Ramos (cell line): ENCODE results near the gene SCGB3A1.

Experiments used
- in situ Hi-C: fragments of 300-500 bp; cut with MboI; formaldehyde crosslinking; loops from one replicate; pipeline ENCODE4 v1.14.3; 2022; ENCODE audit warnings: low sequenced_read_pairs; ENCODE audit not compliant: unreplicated experiment

SCGB3A1 gene

DNA sequence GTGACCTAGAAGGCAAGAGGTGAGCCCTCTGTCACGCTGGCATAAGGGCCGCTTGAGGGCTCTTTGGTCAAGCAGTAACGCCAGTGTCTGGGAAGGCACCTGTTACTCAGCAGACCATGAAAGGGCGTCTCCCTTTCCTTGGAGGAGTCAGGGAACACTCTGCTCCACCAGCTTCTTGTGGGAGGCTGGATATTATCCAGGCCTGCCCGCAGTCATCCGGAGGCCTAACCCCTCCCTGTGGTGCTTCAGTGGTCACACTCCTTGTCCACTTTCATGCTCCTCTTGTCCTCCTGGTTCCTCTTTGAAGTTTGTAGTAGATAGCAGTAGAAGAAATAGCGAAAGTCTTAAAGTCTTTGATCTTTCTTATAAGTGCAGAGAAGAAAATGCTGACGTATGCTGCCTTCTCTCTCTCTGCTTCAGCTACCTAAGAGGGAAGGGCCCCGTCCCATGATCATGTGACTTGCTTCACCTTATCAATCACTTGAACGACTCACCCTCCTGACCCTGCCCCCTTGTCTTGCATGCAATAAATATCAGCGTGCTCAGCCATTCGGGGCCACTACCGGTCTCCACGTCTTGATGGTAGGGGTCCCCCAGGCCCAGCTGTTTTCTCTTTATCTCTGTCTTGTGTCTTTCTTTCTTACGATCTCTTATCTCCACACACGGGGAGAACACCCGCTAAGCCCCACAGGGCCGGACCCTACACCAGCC lies 16.7 kb upstream of the SCGB3A1 start:
- in situ Hi-C loops, result no loop called here

DNA sequence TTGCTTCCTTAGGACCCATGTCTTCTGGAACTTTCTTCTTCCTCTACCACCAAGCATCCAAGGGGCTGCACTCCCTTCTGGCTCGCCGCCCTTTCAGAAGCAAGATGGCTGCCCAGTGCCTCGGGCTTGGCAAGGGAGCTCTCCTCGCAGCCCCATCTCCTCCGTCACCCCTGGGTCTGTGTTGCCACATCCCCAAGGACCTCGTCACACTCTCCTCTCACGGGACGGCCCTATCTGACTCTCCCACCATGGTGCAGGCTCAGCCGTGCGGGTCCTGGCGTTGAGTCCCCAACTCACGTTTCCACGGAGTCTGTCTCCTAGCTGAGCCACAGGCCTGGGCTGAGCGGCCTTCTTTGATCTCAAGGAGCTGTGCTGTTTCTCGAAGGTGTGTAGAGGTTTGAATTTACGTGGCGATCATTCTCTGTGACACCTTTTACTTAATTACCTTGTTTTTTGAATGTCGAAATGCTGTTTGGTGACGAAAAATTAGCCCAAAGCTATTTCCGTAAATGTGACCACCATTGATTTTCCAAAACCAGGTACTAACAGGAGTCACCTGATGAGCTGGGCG lies 15.0 kb upstream of the SCGB3A1 start:
- in situ Hi-C loops, result no loop called here

DNA sequence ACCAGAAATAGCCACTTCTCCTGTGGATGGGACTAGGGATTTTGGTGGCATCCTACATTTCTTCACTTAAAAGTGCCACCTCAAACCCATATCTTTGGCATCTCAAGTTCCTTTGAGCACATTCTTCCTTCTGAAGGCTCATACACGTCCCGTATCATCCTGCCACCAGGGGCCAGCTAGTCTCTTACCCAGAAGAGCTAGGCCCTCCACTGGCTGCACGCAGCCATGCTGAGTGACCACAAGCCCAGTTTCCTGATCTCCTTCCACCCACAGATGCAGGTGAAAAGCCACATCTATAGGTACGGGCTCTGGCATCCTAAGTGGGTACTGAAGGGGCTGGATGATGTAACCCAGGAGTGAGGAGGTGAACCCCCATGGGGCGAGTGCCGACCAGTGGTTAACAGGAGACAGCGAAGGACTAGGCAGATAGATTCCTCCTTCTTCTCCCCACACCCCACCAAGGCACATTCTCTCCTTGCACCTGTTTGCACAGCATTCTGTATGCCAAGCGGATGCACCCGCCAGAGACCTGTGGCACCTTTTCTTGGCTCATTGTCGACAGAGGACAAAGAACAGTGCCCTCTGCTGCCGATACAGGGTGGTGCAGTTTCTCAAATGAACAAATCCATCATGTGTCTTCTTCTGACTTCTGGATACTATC lies 14.4 kb upstream of the SCGB3A1 start:
- in situ Hi-C loops, result no loop called here

DNA sequence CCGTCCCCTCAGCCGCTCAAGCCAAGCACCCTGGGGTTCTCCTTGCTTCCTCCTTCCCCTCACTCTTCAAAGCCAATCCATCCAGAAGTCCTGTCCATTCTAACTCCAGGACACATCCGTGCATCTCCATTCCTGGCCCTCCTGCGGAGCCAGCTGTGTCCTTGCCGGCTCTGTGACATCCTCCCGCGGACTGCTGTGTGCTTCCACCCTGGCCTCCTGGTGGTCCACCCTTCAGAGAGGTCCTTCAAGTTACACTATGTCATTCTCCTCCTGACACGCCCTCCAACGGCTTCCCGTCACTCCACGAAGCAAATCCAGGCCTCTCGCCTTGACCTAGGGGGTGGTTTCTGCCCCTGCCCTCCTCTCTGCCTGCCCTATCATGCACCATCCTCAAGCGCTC lies 13.0 kb upstream of the SCGB3A1 start:
- in situ Hi-C loops, result no loop called here

DNA sequence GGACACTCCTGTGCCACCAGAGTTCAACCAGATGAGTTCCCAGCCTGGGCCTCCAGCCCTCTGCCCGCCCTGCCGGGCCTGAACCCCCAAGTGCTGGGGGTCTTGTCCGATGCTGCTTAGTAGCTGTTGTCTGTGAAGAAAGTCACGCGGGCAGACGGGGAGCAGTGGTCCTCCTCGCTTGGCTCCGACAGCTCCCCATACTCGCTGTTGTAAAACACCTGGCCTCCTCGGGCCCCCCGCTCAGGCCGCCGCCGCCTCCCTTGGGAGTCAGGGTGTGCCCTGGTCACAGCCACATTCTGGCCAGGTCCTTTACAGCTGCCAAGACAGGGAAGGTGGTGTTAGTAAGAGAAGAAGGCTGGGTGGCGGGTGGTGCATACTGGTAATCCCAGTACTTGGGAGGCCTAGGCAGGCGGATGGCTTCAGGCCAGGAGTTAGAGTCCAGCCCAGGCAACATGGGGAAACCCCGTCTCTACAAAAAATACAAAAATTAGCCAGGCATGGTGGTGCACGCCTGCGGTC lies 11.8 kb upstream of the SCGB3A1 start:
- in situ Hi-C loops, result no loop called here

DNA sequence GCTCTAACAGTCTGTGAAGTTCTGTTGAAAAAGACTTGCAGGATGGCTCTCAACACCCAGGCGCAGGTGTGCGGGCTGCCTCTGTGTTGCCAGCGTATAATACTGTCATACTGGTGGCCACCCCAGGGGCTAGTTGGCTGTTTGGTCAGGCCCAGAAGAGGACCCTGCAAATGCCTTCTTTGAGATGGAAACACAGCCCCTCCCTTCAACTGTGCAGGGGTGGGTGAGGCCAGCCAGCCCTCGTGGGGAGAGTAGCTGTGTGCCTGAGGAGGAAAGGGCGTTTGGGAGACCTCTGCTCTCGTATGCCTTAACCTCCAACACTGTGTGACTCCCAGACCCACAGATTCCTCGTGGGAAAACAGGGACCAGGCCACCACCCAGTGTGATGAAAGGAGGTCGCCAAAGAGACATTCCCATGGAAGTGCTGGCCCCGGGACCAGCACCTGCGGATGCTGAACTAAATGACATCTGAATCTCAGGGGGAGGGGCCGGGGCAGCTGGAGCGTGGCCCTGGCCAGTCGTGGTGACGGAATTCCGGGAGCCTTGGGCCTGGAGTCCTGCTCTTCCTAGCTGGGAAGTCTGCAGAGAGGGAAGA lies 11.3 kb upstream of the SCGB3A1 start:
- in situ Hi-C loops, result no loop called here

DNA sequence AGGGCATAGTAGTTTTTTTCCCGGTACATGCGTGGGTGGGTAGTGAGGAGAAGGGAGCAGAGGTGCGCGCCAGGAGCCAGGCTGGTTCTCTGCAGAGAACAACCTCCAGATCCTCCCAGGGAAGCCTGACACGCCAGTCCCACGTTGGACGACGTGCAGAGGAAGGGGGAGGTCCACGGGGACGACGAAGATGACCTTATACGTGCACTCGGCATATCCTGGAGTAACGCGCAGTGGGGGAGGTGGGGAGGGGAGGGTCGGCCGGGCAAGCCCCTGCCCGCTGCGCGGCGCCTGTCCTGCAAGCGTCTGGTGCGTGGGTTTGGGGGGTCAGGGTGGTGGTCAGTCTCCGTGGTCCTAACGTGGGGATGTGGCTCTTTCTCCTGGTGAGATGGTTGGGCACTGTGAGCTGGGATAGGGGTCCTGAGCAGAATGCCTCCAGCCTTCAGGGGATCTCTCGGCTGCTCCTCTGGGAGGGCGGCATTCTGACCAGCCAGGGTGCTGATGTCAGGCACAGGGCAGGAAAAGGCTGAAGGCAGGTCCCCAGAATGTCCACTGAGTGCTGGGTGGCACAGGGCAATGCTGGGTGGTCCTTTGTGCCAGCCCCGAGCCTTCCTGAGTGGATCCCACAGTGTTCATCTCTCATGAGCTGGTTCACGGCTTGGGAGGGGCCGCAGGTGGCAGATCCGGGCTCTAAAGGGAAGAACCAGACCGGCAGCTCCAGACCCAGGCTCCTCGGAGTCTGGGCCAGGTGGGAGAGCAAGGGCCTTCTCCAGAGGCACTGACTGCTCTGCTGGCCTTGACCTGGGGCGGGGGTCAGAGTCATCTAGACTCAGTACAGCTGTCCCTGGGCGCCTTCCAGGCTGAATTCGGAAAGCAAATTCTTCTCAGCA lies 10.5 kb upstream of the SCGB3A1 start:
- in situ Hi-C loops, result no loop called here

DNA sequence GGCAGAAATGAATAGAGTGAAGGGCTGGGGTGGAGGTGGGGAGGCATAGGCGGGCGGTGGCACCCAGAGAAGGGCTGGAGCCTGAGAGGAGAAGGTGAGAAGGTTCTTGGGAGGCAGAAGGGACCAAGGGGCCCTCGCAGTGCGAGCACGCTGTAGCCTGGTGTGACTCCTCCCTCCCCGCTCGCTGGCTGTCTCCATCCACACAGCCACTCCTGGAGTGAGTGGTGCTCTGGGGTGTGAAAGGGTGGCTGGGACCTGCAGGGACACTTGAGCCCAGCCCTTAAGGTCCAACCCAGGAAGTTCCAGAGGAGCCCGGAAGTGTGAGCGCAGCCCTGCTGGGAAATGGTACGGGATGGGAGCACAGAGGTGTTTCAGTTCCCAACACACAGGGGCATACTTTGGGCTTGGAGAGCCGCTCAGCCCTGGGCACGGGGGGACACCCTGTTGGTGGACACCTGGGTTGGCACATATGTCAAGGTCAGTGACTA lies 9.3 kb upstream of the SCGB3A1 start:
- in situ Hi-C loops, result no loop called here

DNA sequence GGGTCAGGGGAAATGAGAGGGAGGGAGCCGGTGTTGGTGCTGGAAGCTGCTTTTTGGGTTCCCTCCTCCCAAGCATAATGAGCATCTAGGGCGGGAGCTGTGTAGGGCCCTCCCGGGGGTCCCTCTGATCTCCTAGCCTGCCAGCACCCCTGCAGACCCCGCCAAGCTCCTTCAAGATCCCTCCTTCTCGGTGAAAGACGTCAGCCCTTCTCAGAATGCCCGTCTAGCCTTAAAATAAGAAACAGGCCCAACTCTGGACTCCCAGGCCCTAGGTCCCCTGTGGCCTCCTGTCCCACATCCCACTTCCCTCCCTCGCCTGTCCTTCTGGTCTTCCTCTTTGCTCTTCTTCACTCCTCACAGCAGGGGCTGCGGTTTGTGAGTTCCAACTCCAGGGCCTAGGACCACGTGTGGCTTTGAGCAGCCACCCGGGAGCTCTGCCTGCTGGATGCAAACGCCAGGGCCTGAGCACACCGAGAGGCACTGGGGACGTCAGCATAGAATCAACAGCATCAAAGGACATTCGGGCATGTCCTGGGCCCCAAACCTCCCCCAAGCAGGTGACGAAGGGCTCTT lies 8.8 kb upstream of the SCGB3A1 start:
- in situ Hi-C loops, result no loop called here

DNA sequence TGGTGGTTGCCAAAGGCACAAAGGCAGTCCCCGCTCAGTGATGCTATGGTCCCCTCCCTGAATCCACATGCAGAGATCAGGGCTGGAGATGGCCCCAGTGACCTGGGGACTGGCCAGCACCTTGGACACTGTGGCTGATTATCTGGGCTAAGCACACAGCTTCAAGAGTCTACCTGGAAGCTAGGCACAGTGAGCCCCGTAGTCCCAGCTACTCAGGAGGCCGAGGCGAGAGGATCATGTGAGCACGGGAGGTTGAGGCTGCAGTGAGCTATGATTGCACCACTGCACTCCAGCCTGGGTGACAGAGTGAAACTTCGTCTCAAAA lies 8.3 kb upstream of the SCGB3A1 start:
- in situ Hi-C loops, result no loop called here

DNA sequence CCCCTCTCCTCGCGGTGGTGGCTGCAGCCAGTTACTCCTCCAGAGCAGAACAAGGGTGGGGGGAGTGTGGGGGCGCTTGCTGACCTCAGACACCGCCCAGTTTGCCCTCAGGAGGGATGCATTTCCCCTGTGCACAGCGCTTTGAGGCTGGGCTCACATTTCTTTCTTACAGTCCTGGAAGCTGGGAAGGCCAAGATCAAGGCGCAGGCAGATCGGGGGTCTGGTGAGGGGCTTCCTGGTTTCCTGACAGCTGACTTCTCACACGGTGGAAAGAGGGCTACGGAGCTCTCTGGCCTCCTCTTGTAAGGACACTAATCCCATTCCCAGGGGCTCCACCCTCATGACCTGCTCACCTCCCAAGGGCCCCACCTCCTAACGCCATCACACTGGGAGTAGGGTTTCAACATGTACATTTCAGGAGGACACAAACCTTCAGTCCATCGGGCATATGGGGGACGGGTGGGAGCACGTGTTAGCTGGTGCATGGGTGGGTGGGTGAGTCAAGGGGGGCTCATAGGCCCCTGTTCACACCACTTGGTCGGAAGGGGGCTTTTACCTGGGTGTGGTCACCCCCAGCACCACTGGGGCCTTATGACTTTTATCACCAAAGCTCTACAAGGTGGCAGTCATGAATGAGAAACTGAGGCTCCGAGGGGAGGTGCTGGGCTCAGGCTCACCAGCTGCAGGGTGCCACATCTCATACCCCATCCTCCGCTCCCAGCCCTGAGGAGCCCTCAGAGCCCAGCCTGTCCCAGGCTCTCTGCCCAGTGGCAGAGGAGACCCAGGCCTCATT lies 7.7 kb upstream of the SCGB3A1 start:
- in situ Hi-C loops, result no loop called here

DNA sequence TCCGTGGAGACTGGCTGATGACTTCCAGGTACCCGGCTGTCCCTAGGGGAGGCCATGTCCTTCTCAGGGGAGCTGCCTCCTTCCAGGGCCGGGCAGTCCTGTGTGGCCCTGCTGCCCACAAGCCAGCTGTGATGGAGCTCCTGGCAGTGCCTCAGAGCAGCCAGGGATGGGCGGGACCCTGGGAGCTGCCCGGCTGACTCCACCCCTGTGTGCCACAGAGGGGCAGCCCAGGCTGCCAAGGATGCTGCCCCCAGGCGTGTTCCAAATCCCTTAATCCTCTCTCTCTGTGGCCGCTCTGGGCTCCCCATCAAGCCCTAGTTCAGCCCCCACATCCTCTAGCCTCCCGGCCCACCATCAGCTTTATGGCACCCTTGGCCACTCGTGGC lies 7.0 kb upstream of the SCGB3A1 start:
- in situ Hi-C loops, result no loop called here

DNA sequence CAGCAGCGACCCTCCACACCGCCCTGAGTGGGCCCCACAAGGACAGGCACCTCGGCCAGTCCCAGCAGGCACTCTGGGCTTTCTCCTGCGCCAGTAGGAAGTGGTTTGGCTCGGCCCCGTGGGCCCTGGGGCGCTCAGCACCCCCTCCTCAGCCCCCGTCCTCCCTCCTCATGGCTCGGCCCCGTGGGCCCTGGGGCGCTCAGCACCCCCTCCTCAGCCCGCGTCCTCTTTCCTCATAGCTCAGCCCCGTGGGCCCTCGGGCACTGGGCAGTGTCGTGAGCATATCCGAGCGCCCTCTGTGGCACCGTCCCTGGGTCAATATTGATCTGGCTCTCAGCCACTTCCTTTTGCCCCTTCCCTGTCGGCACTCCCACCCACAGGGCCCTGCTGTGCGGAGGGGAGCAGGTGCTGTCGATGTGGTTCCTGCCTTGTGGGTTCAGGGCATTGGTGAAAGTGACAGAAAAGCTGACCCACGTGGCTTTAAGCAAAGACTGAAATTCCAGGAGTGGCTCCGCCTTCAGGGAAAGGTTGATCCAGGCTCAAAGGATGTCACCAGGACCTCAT lies 5.5 kb upstream of the SCGB3A1 start:
- in situ Hi-C loops, result no loop called here

DNA sequence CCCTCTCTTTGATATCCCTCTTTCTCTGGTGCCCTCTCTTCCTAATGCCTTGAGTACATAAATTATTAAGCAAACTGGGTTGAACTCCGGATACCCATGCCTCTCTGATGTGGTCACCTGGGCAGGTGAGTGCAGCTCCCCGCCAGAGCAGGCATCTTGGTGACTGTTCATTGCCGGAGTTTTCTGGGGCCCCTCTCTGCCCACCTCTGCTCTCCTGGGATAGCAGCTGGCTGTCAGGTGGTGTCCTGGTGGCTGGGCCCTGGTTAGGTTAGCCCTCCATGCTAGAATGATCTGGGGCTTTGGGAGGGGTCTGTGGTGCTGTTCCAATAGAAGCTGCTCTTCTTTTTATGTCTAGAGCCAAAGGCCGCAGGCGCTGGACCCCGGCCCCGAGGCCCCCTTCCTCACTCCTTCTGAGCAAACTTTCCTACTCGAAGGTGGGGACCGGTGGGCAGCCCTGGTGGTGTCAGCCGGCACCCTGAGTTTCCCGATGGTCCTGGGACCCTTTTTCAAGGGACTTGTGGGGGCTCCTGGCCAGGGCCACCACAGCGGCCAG lies 4.9 kb upstream of the SCGB3A1 start:
- in situ Hi-C loops, result no loop called here

DNA sequence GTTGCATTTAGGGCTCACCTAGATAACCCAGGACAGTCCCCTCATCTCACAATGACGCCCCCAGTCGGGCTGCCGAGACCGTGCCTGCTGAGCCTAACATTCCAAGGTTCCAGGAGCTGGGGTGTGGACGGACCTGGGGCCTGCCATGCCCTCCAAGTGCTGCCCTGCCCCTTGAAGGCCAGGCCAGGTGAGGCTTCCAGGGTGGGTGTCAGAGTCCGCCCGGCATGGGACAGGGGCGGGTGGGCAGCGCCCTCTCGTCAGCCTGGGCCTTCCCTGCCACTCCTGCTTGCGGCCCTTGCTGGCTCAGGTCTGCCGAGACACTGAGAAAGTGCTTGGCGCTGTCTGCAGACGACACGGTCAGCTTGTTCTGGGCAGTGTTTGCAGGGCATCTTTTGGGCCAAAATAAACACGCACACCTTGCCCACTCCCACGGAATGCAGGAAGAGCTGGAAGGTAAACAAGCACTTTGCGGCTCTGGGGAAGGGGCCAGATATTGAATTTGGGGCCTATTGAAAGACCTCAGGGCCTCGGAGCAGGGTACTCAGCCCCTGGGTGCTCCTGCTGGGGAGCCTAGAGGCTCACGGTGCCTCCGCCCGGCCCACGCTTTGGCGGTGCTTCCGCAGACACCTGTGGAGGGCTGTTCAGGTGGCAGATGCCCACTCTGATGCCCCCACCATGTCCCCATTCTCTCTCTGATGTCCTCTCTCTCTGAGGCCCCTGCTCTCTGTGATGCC lies 4.2 kb upstream of the SCGB3A1 start:
- in situ Hi-C loops, result no loop called here

DNA sequence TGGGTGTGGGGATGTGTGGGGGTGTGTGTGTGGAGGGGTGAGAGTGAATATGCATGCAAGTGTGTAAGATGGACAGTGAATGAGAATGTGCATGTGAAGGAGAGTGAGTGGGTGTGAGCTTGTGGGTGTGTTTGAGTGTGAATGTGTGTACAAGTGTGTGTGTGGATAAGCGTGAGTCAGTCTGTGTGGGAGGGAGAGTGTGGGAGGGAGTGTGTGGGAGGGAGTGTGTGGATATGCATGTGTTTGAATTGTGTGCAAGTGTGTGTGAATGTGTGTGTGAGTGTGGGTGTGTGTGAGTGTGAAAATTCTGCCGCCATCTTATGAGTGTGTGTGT lies 3.7 kb upstream of the SCGB3A1 start:
- in situ Hi-C loops, result no loop called here

DNA sequence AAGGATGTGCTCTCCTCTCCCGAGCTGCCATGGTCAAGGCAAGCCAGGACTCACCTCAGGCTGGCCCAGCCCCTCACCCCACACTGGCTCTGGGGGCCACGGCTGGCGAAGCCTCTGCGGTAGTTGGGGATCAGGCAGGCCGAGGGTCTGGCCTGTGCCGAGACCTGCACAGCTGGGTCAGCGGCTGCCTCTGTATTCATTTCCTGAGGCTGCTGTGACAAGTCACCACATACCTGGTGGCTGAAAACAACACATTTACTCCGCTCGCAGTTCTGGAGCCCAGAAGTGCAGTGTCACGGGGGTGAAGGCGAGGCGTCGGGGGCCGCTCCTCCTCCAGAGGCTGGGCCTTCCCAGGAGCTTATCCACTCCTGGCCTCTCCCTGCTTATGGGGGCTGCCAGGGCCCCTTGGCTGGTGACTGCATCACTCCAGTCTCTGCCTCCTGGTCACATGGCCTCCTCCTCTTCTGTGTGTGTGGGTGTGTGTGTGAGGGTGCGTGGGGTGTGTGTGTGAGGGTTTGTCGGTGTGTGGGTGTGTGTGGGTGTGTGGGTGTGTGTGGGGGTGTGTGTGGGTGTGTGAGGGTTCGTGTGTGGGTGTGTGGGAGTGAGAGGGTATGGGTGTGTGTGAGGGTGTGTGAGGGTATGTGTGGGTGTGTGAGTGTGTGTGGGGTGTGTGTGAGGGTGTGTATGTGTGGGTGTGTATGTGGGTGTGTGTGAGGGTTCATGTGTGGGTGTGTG lies 3.2 kb upstream of the SCGB3A1 start:
- in situ Hi-C loops, result no loop called here
